Measurements from ENCODE around the gene B4GALT6. TPM values are rescaled to one million over a fixed set of nuclear protein-coding genes. Genes with fewer than 3 reads are reported as not detected.

The B4GALT6 gene
- total RNA-seq, 1 donor from 2014 or later = 12.2 TPM

DNA sequence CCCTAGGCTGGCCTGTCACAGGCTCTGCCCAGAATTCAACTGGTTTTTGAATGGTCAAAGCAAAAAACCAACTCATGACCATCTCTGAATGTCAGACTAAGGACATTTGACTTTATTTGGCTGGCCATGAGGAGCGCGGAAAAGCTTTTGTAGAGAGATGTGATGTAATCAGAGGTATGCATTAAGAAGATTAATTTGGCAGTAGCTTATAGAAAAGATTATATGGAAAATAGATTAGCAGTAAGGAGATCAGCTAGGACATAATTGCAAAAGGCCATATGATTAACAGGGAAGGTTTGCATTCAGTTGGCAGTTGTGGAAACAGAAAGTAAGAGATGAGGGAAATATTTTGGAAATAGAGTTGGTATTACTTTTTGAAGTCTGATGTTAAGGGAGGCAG lies 105.0 kb downstream of the B4GALT6 start:
- Mint-ChIP-seq H3K27me3 (ENCODE audit: low read depth) (no peaks in the 10 kb centered on the region), H3K36me3 (ENCODE audit: low read depth) (no peaks in the 10 kb centered on the region)
- TF ChIP-seq, protein P1, sequence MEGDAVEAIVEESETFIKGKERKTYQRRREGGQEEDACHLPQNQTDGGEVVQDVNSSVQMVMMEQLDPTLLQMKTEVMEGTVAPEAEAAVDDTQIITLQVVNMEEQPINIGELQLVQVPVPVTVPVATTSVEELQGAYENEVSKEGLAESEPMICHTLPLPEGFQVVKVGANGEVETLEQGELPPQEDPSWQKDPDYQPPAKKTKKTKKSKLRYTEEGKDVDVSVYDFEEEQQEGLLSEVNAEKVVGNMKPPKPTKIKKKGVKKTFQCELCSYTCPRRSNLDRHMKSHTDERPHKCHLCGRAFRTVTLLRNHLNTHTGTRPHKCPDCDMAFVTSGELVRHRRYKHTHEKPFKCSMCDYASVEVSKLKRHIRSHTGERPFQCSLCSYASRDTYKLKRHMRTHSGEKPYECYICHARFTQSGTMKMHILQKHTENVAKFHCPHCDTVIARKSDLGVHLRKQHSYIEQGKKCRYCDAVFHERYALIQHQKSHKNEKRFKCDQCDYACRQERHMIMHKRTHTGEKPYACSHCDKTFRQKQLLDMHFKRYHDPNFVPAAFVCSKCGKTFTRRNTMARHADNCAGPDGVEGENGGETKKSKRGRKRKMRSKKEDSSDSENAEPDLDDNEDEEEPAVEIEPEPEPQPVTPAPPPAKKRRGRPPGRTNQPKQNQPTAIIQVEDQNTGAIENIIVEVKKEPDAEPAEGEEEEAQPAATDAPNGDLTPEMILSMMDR (IDR thresholded peaks at IDR 0.05) = no peak

DNA sequence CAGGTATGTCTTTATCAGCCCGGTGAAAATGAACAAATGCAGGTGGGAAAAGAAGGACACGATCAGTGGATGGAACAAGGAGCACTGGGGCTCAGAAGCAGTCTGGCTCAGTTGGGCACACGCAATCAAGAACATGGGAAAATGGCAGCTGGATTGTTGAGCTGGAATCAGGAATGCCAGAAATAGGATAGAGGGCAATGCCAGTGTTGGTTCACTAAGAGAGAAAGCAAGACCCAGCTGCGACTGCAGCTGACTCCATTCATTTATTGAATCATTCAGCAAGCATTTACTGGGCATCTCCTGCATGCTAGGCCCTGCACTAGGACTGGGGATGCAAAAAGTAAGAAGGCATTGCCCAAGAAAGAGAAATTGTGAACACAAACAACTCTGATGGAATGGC lies 106.3 kb downstream of the B4GALT6 start:
- no peaks in the 10 kb centered on the region for H3K36me3 Mint-ChIP-seq (ENCODE audit: low read depth)
- H3K9me3 Mint-ChIP-seq (ENCODE audit: low read depth) = no peaks in the 10 kb centered on the region
- no peaks in the 10 kb centered on the region for H3K4me1 Mint-ChIP-seq (ENCODE audit: low read depth)
- H3K27ac Mint-ChIP-seq (ENCODE audit: unreplicated experiment) = no peak overlapping the region
- no peak overlapping the region for H3K4me3 Mint-ChIP-seq (ENCODE audit: unreplicated experiment)
- TF ChIP-seq, protein P1 (IDR thresholded peaks at IDR 0.05) = no peak
- no peak for DNase-seq (ENCODE audit: low spot score)
- no peaks in the 10 kb centered on the region for H3K27me3 Mint-ChIP-seq (ENCODE audit: low read depth)

More for the DNA sequence above, 105.0 kb downstream of the B4GALT6 start:
- H3K4me1 Mint-ChIP-seq (ENCODE audit: low read depth) = no peaks in the 10 kb centered on the region
- DNase-seq (ENCODE audit: low spot score) = no peak
- no peaks in the 10 kb centered on the region for H3K9me3 Mint-ChIP-seq (ENCODE audit: low read depth)
- H3K27ac Mint-ChIP-seq (ENCODE audit: unreplicated experiment) = no peak overlapping the region
- no peak overlapping the region for H3K4me3 Mint-ChIP-seq (ENCODE audit: unreplicated experiment)

DNA sequence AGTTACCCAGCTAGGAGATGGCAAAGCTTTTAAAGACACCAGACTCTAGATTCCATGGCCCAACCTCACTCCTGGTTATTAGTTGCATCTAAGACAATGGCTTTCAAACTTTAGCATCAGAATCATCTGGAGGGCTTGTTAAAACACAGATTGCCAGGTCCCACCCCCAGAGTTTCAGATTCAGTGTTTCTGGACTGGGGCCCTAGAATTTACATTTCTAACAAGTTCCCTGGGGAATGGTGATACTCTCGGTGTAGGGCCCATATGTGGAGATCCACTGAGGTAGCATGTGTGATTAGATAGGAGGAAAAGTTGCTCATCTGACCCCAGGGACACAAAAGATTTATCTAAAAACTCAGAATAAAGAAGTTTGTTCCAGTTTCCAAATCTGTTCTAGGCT lies 107.2 kb downstream of the B4GALT6 start:
- DNase-seq (ENCODE audit: low spot score) = no peak
- H3K4me1 Mint-ChIP-seq (ENCODE audit: low read depth) = no peaks in the 10 kb centered on the region
- no peaks in the 10 kb centered on the region for H3K27me3 Mint-ChIP-seq (ENCODE audit: low read depth)
- H3K27ac Mint-ChIP-seq (ENCODE audit: unreplicated experiment) = no peak overlapping the region
- no peaks in the 10 kb centered on the region for H3K9me3 Mint-ChIP-seq (ENCODE audit: low read depth)
- TF ChIP-seq, protein P1 (IDR thresholded peaks at IDR 0.05) = no peak
- H3K4me3 Mint-ChIP-seq (ENCODE audit: unreplicated experiment) = no peak overlapping the region
- no peaks in the 10 kb centered on the region for H3K36me3 Mint-ChIP-seq (ENCODE audit: low read depth)

DNA sequence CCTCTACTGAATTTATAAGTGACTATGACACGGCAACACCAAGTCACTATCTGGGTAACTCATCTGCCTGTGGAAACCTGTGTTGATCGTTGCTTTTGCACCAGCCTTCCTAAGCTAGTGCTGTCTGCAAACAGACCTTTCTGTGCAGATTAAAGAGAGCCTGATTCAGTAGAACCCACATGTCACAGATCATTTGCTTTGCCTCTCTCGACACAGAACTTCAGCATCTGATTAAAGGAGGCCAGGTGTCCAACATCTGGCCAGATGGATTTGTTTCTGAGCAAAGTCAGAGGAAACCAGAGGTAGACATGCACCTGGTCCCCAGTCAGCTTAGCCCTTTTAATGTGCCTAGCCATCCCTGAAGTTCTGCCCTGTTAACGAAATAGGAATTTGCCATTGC lies 107.7 kb downstream of the B4GALT6 start:
- no peaks in the 10 kb centered on the region for H3K27me3 Mint-ChIP-seq (ENCODE audit: low read depth)
- TF ChIP-seq, protein P1 (IDR thresholded peaks at IDR 0.05) = no peak
- H3K36me3 Mint-ChIP-seq (ENCODE audit: low read depth) = no peaks in the 10 kb centered on the region
- H3K4me1 Mint-ChIP-seq (ENCODE audit: low read depth) = no peaks in the 10 kb centered on the region
- no peak for DNase-seq (ENCODE audit: low spot score)
- no peak overlapping the region for H3K27ac Mint-ChIP-seq (ENCODE audit: unreplicated experiment)
- H3K4me3 Mint-ChIP-seq (ENCODE audit: unreplicated experiment) = no peak overlapping the region
- H3K9me3 Mint-ChIP-seq (ENCODE audit: low read depth) = no peaks in the 10 kb centered on the region

DNA sequence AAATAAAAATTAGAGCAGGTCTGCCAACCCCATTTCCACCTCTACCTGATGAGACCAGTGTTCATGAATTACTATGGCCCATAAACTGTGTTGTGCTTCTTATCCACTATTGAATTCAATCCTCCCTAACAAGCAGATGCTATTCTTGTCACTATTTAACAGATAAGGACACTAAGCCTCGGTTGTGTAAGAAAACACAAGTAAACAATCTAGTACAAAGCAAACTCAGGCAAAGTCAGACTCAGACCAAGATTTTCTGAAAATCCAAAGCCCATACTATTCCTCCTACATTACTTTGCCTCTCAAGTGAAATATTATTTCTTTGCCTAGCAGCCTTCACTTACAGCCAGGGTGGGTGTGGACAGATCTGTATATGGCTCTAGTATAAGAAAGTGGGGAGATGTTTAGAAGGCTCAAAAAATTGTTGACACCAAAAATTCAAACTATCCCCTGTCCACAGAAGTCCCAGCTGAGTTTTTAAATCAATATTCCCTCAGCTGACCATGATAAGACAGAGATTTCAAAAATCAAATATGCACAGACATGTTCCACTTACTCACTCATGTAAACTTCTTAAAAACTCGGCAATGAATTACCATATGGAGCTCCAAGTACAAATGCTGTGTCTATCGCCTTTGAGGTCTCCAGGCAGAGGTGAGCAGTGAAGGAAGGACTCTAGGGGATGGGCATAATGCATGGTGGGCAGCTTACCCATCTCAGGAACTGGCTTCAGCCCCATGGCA lies 108.7 kb downstream of the B4GALT6 start:
- no peaks in the 10 kb centered on the region for H3K4me1 Mint-ChIP-seq (ENCODE audit: low read depth)
- no peaks in the 10 kb centered on the region for H3K9me3 Mint-ChIP-seq (ENCODE audit: low read depth)
- H3K4me3 Mint-ChIP-seq (ENCODE audit: unreplicated experiment) = no peak overlapping the region
- H3K36me3 Mint-ChIP-seq (ENCODE audit: low read depth) = no peaks in the 10 kb centered on the region
- TF ChIP-seq, protein P1 (IDR thresholded peaks at IDR 0.05) = no peak
- H3K27ac Mint-ChIP-seq (ENCODE audit: unreplicated experiment) = no peak overlapping the region
- H3K27me3 Mint-ChIP-seq (ENCODE audit: low read depth) = no peaks in the 10 kb centered on the region
- DNase-seq (ENCODE audit: low spot score) = no peak
